ENCODE data around the gene NRL. TPM values are rescaled to one million over a fixed set of nuclear protein-coding genes. Genes with fewer than 3 reads are reported as not detected.

The NRL gene
- total RNA-seq, 2 donors from 2014 or later = 1.8 to 2.2 TPM

DNA sequence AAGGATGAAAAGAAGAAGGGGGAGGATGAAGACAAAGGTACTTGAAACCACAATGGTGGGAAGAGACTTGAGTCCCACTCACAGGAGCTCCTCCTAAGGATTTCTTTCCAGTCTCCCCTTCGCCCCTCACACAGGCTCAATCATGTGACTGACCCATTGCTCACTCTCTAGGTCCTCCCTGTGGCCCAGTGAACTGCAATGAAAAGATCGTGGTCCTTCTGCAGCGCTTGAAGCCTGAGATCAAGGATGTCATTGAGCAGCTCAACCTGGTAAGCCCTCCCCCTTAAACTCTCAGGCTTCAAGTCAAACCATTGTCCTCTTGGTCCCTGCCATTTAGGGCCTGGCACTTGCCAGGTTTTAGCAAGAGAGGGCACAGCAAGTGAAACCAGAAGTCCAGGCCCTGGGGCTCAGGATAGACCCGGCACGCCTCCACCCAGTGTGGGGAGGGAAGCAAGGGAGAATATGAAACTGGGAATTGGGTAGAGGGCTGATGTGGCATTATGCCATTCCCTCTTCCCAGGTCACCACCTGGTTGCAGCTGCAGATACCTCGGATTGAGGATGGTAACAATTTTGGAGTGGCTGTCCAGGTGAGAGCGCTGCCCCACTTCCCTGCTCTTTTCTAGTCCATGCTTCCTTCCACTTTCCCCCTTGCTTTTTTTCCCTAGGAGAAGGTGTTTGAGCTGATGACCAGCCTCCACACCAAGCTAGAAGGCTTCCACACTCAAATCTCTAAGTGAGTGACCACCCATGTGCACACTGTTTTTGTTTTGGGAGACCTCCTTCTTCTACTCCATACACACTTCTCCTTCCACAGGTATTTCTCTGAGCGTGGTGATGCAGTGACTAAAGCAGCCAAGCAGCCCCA, 23.0 kb upstream of the NRL start:
- peaks cover 39 to 44% of the 10 kb centered on the region in 2 donors for H3K4me1 Mint-ChIP-seq (ENCODE audit: low read depth in 2 of 2)
- peak overlapping the region; percentile 89 for H3K4me3 Mint-ChIP-seq
- peak overlapping the region; percentile 83 to 90 for H3K27ac Mint-ChIP-seq
- no peaks in the 10 kb centered on the region for H3K27me3 Mint-ChIP-seq
- H3K36me3 Mint-ChIP-seq = peaks cover 14% of the 10 kb centered on the region
- DNase-seq (ENCODE audit: low spot score) (no peak), ATAC-seq (no peak)
- H3K9me3 Mint-ChIP-seq = no peaks in the 10 kb centered on the region

DNA sequence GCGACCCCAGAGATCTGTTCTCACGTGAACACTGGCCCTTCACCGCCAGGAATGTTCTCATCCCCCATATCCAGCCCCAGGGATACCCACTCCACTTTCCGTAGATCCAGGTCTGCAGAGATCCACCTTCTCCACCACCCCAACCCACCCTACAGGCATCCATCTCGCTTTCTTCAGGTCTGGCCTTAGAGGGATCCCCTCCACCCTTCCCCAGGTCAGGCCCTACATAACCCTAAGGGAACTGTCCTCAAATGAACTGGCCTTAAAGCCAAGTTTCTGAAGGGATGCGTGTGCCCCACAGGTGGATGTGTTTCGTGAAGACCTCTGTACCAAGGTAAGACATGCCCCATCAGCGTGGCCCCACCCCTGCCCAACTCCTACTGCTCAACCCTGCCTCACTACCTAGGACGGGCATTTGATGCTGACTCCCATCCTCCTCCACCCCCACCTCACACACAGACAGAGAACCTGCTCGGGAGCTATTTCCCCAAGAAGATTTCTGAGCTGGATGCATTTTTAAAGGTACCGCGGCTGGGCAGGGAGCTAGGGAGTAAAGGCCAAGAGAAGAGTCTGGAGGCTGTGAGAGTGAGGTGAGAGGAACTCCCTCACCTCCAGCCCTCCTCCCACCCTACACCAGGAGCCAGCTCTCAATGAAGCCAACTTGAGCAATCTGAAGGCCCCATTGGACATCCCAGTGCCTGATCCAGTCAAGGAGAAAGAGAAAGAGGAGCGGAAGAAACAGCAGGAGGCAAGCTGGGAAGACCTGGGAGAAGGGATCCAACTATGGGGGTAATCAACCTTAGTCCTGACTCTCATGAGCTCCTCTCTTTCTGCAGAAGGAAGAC, 22.2 kb upstream of the NRL start:
- Mint-ChIP-seq H3K36me3 (peaks cover 13% of the 10 kb centered on the region), H3K4me3 (peak overlapping the region; percentile 89), H3K4me1 (ENCODE audit: low read depth in 2 of 2) (peaks cover 34 to 39% of the 10 kb centered on the region in 2 donors), H3K27me3 (no peaks in the 10 kb centered on the region), H3K27ac (peak overlapping the region; percentile 83 to 90), H3K9me3 (no peaks in the 10 kb centered on the region)
- ATAC-seq (no peak), DNase-seq (ENCODE audit: low spot score) (no peak)

DNA sequence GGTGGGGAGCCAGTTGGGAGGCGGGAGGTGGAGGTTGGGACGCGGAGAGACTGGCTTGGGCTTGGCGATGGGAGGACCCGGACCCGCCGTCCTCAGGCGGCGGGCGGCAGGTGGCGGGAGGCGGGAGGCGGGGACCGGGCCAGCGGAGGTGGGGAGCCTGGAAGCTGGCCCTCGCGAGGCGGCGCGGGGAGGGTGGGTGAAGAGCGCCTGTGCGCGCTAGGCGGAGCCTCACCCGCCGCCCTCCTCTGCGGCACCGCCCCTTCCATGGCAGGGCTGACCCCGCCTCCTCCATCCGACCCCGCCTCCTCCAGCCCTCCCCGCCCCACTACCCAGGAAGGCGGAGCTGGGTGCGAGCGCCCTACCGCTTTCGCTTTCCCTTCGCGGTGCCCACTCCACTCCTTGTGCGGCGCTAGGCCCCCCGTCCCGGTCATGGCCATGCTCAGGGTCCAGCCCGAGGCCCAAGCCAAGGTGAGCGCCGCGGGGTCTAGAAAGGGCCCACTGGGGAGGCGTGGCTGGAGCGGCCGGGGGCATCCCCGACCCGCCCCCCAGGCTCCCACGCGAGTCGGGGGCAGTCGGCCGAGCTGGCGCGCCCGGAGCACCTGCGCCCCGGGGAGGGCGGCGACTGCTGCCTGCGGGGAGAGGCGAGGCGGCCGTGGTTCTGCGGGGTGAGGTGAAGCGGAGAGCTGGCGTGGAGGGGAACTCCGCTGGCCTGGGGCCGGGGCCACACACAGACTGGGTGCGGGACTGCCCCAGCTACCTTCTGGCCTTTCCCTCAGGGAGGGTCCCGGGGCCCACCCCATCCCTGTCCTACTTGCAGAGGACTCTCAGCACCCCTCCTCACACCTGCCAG, 21.3 kb upstream of the NRL start, which contains the start of gene PSME1:
PSME1 (plus strand) TSS at position 361 of the 850 bp plus-strand sequence; CDS start at position 430, 69 bp downstream.
- Mint-ChIP-seq H3K4me3 (peak within 1 kb of the TSS; percentile 89), H3K27ac (peak within 1 kb of the TSS; percentile 83 to 90), H3K4me1 (ENCODE audit: low read depth in 2 of 2) (peaks cover 31 to 35% of the 10 kb centered on the region in 2 donors), H3K36me3 (peaks cover 13% of the 10 kb centered on the region), H3K27me3 (no peaks in the 10 kb centered on the region), H3K9me3 (no peaks in the 10 kb centered on the region)
- DNase-seq (ENCODE audit: low spot score) = peak; percentile 96
- peak; percentile 98 to 99 for ATAC-seq

DNA sequence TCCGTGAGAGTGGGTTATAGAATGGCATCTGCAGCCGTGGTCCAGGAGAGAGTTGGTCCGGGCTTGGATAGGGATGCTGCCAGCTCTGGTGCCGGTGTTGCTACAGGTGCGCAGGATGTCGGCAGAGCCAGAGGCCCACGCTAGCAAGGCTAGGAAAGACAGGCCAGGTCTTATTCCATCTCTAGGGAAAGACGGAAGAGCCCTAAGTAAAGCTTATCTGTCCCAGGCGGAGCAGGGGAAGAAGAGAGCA, 20.8 kb upstream of the NRL start:
- ATAC-seq = no peak
- Mint-ChIP-seq H3K36me3 (peaks cover 13% of the 10 kb centered on the region), H3K4me3 (peak overlapping the region; percentile 89), H3K27ac (peak overlapping the region; percentile 59 to 84), H3K4me1 (ENCODE audit: low read depth in 2 of 2) (peaks cover 31% of the 10 kb centered on the region in 2 donors), H3K9me3 (no peaks in the 10 kb centered on the region), H3K27me3 (no peaks in the 10 kb centered on the region)
- no peak for DNase-seq (ENCODE audit: low spot score)

DNA sequence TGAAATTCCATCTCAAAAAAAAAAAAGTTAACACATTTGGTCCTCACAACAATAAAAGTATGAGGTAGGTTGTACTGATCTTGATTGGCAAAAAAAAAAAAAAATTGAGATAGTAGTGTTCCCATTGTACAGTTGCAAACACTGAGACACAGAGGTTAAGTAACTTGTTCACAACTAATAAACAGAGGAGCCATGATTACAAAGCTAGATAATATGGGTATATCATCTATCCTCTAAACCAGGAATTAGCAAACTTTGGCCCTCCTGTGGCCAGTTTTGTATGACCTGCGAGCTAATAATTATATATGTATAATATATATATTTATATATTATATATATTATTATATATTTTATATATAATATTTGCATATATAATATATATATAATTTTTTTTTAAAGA, 19.0 kb upstream of the NRL start:
- Mint-ChIP-seq H3K4me3 (no peak overlapping the region), H3K27me3 (no peaks in the 10 kb centered on the region), H3K4me1 (ENCODE audit: low read depth in 2 of 2) (peaks cover 19 to 21% of the 10 kb centered on the region in 2 donors), H3K27ac (no peak overlapping the region), H3K9me3 (no peaks in the 10 kb centered on the region), H3K36me3 (peaks cover 4% of the 10 kb centered on the region)
- no peak for DNase-seq (ENCODE audit: low spot score)
- ATAC-seq = no peak

DNA sequence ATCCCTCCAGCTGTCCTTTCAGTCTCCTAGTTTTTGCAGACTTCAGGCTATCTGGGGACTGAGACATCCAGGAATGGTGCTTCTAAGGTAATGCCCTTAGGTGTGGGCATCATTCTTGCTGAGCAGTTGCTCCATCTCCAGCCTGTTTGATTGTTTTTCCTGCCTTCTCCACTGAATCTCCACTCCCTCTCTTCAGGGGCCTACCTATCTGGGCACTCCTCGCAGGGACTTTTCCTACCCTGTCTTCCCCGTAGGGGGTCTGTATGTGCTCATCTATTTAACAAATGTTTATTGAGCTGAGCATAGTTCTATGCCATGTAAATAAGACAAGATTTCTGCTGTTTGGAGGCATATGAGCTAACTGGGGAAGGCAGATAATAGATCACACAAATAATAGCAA, 18.2 kb upstream of the NRL start:
- H3K27ac Mint-ChIP-seq = no peak overlapping the region

DNA sequence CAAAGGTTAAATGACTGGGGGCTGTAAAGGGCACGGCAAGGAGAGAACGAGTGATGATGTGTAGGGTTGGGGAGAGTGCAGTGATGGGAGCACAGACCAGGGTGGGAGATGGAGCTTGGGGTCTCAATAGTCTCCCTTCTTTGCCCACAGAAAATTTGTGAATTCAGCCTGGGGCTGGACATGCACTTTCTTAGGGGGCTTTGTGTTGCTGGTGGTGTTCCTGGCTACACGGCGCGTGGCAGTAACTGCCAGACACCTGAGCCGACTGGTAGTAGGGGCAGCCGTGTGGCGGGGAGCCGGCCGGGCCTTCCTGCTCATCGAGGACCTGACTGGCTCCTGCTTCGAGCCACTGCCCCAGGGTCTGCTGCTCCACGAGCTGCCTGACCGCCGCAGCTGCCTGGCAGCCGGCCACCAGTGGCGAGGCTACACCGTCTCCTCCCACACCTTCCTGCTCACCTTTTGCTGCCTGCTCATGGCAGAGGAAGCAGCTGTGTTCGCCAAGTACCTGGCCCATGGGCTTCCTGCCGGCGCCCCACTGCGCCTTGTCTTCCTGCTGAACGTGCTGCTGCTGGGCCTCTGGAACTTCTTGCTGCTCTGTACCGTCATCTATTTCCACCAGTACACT, 17.4 kb upstream of the NRL start:
- Mint-ChIP-seq H3K9me3 (no peaks in the 10 kb centered on the region), H3K36me3 (peaks cover 3% of the 10 kb centered on the region), H3K27ac (no peak overlapping the region), H3K4me3 (no peak overlapping the region), H3K4me1 (ENCODE audit: low read depth in 2 of 2) (peaks cover 13 to 14% of the 10 kb centered on the region in 2 donors), H3K27me3 (no peaks in the 10 kb centered on the region)
- ATAC-seq (no peak), DNase-seq (ENCODE audit: low spot score) (peak; percentile 42)

More for the DNA sequence above, 18.2 kb upstream of the NRL start:
- Mint-ChIP-seq H3K36me3 (peaks cover 4% of the 10 kb centered on the region), H3K4me3 (no peak overlapping the region), H3K9me3 (no peaks in the 10 kb centered on the region), H3K27me3 (no peaks in the 10 kb centered on the region), H3K4me1 (ENCODE audit: low read depth in 2 of 2) (peaks cover 16% of the 10 kb centered on the region in 2 donors)
- DNase-seq (ENCODE audit: low spot score) (peak; percentile 16), ATAC-seq (no peak)

DNA sequence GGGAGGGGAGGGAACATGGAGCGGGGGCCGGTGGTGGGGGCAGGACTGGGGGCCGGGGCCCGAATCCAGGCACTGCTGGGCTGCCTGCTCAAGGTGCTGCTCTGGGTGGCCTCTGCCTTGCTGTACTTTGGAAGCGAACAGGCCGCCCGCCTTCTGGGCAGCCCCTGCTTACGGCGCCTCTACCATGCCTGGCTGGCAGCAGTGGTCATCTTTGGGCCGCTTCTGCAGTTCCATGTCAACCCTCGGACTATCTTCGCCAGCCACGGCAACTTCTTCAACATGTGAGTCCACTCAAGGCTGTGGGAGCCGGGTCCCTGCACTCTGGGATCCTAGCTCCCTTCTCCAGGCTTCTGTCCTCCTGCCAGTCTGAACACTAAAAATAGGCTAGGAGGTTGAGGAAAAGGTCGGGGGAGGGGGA, 16.8 kb upstream of the NRL start:
- ATAC-seq (no peak), DNase-seq (ENCODE audit: low spot score) (peak; percentile 41)
- Mint-ChIP-seq H3K9me3 (no peaks in the 10 kb centered on the region), H3K4me1 (ENCODE audit: low read depth in 2 of 2) (peaks cover 7 to 8% of the 10 kb centered on the region in 2 donors), H3K36me3 (no peaks in the 10 kb centered on the region), H3K27me3 (no peaks in the 10 kb centered on the region), H3K4me3 (no peak overlapping the region), H3K27ac (no peak overlapping the region)

DNA sequence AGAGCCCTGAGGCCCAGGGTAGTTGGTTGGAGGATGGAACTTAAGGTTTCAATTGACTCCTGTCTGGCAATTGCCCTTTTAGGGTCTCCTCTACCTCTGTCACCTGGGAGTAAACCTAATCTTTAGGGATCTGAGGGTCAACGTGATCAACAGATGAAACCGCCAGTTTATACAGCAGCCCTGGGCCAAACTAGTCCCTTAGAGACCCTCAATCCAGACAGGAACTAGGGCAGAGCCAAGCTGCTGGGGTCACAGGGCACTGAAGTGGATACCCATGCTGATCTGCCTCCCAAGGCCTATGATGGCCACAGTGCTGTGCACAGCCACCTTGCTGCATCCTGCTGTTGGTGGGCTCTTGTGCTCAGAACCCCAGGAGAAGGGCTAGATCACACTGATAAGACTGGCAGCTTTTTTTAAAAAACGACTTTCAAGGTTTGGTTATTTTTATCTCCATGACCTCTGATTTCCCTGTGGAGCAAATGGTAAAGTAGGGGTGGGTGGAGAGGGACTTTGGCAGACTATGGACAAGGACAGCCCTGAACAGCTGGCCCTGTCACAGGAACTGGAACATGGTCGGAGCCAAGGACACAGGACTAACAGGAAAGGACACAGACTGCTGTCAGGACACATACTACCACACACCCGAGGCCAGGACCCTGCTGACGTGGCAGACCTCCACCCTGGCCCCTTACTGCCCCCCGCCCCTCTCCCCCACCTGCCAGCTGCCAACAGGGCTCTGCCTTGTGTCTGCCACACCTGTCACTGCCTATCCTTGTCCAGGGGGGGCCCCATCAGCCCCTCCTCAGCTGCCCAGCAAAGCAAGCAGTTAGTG, 16.2 kb upstream of the NRL start:
- Mint-ChIP-seq H3K36me3 (no peaks in the 10 kb centered on the region), H3K27me3 (no peaks in the 10 kb centered on the region), H3K4me1 (ENCODE audit: low read depth in 2 of 2) (peaks cover 6 to 7% of the 10 kb centered on the region in 2 donors), H3K4me3 (no peak overlapping the region), H3K27ac (no peak overlapping the region), H3K9me3 (no peaks in the 10 kb centered on the region)
- no peak for ATAC-seq
- peak; percentile 57 for DNase-seq (ENCODE audit: low spot score)

DNA sequence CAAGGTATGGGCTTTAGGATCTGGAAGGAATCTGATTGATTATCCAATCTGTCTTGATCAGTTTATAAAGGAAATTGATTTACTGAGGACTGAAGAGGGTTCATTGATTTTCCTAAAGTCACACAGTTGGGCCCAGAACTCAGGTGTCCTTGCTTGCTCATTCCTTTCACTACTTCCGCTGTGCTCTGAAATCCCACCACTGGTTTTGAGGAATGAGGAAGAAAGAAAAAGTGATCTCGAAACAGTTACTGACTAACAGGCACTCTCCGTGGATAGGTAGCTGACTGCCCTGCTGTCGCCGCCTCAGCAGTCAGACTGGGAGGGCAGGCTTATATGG, 15.6 kb upstream of the NRL start, which contains the start of gene FITM1:
FITM1 (plus strand) TSS at position 280 of the 337 bp plus-strand sequence. CDS start 905 bp downstream, outside the sequence.
- H3K36me3 Mint-ChIP-seq = no peaks in the 10 kb centered on the region
- H3K9me3 Mint-ChIP-seq = no peaks in the 10 kb centered on the region
- H3K27me3 Mint-ChIP-seq = no peaks in the 10 kb centered on the region
- H3K4me1 Mint-ChIP-seq (ENCODE audit: low read depth in 2 of 2) = peaks cover 3 to 4% of the 10 kb centered on the region in 2 donors
- ATAC-seq (no peak), DNase-seq (ENCODE audit: low spot score) (peak; percentile 22)
- H3K4me3 Mint-ChIP-seq = no peak within 1 kb of the TSS
- H3K27ac Mint-ChIP-seq = no peak within 1 kb of the TSS

DNA sequence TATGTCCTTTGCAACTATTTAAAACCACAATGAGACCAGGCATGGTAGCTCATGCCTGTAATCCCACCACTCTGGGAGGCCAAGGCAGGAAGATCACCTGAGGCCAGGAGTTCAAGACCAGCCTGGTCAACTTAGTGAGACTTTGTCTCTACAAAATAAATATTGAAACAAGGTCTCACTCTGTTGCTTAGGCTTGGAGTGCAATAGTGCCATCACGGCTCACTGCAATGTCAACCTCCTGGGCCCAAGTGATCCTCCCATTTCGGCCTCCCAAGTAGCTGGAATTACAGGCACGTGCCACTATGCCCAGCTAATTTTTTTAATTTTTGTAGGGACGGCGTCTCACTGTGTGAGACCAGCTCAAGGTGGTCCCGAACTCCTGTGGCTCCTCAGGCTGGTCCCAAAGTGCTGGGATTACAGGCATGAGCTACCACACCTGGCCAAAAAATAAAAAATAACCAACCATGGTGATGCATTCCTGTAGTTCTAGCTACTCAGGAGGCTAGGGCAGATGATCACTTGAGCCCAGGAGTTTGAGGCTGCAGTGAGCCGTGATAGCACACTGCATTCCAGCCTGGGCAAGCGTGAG, 14.8 kb upstream of the NRL start:
- H3K4me3 Mint-ChIP-seq = no peak overlapping the region
- no peak for ATAC-seq
- DNase-seq (ENCODE audit: low spot score) = no peak
- H3K27ac Mint-ChIP-seq = no peak overlapping the region
- no peaks in the 10 kb centered on the region for H3K36me3 Mint-ChIP-seq
- no peaks in the 10 kb centered on the region for H3K27me3 Mint-ChIP-seq
- H3K4me1 Mint-ChIP-seq (ENCODE audit: low read depth in 2 of 2) = no peaks in the 10 kb centered on the region
- no peaks in the 10 kb centered on the region for H3K9me3 Mint-ChIP-seq

DNA sequence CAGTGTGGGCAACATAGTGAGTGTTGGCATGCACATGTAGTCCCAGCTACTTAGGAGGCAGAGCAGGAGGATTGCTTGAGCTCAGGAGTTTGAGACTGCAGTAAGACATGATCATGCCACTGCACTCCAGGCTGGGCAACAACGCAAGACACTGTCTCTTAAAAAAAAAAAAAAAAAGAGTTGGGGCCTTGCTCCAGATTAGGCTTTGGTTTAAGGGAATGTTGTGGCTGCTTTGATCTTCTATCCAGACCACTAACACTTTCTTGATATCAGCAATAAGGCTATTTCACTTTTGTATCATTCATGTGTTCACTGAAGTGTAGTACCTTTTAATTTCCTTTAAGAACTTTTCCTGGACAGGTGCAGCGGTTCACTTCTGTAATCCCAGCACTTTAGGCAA, 12.9 kb upstream of the NRL start:
- no peaks in the 10 kb centered on the region for H3K36me3 Mint-ChIP-seq
- peak; percentile 41 for DNase-seq (ENCODE audit: low spot score)
- ATAC-seq = no peak
- H3K4me1 Mint-ChIP-seq (ENCODE audit: low read depth in 2 of 2) = no peaks in the 10 kb centered on the region
- H3K9me3 Mint-ChIP-seq = no peaks in the 10 kb centered on the region
- H3K27me3 Mint-ChIP-seq = no peaks in the 10 kb centered on the region
- H3K4me3 Mint-ChIP-seq = no peak overlapping the region
- no peak overlapping the region for H3K27ac Mint-ChIP-seq

Measured in natural killer cell treated with Interleukin-12 subunit alpha and Interleukin-12 subunit beta and Interleukin-15 and Interleukin-18, amount 100 ng/mL, for 72 hours (primary cell).